ENCODE results near the gene IMPG1. TPM values are rescaled to one million over a fixed set of nuclear protein-coding genes. Genes with fewer than 3 reads are reported as not detected.

Gene IMPG1
- total RNA-seq, 1 experiment from 2014 or later = not detected

GRCh38 chr6:76035713-76036112 lies 36.7 kb downstream of the IMPG1 start:
- no peak for TF ChIP-seq CTCF (conservative IDR thresholded peaks at IDR 0.05)
- no peak overlapping the region for H3K4me3 Mint-ChIP-seq
- H3K9ac ChIP-seq (ENCODE audit: extremely low read depth, insufficient read length, low read length) = no peak overlapping the region
- H3K18ac ChIP-seq (ENCODE audit: insufficient read length, low read depth, low read length) = no peak overlapping the region
- peaks cover 1 to 5% of the 10 kb centered on the region in 2 experiments for H3K4me1 Mint-ChIP-seq
- no peak overlapping the region for H4K5ac ChIP-seq (ENCODE audit: insufficient read length, low read depth, low read length)
- H3K27ac Mint-ChIP-seq = no peak overlapping the region
- H2AK5ac ChIP-seq (ENCODE audit: insufficient read length, low read length) = no peak overlapping the region
- WGBS (ENCODE audit: extremely low coverage, insufficient read length, low lambda C conversion rate) = no CpG with 5 or more reads among the region's 1 CpG
- no peak overlapping the region for H3K56ac ChIP-seq (ENCODE audit: insufficient read length, low read depth, low read length)
- H4K91ac ChIP-seq (ENCODE audit: insufficient read length, low read depth, low read length) = no peak overlapping the region
- H2BK15ac ChIP-seq (ENCODE audit: low read depth, low read length) = no peak overlapping the region
- no peaks in the 10 kb centered on the region for H4K20me1 ChIP-seq (ENCODE audit: control insufficient read depth, insufficient read depth, insufficient read length)
- no peak overlapping the region for H3K4ac ChIP-seq (ENCODE audit: low read depth, low read length)
- no peak overlapping the region for H2BK12ac ChIP-seq (ENCODE audit: insufficient read length, low read depth, low read length)
- H3K79me2 ChIP-seq (ENCODE audit: insufficient read depth, low read length) = no peaks in the 10 kb centered on the region
- no peak overlapping the region for H2BK5ac ChIP-seq (ENCODE audit: insufficient read length, low read length)
- H3K27me3 ChIP-seq (ENCODE audit: insufficient read depth, low read length) = no peaks in the 10 kb centered on the region
- no peak overlapping the region for H3K27ac ChIP-seq (ENCODE audit: insufficient read length, low read depth, low read length)
- H3K4me2 ChIP-seq (ENCODE audit: insufficient read depth, insufficient read length, low read length) = no peak overlapping the region
- no peak overlapping the region for H3K14ac ChIP-seq (ENCODE audit: insufficient read depth, low read length)
- H3K9me3 Mint-ChIP-seq = peaks cover 0 to 2% of the 10 kb centered on the region in 2 experiments; a peak in 1 of 5 replicates
- no peaks in the 10 kb centered on the region for H3K27me3 Mint-ChIP-seq (ENCODE audit: low read depth)
- no peak overlapping the region for H2BK120ac ChIP-seq (ENCODE audit: low read depth, low read length, poor library complexity, severe bottlenecking)
- H2BK20ac ChIP-seq (ENCODE audit: low read depth, low read length, poor library complexity, severe bottlenecking) = no peak overlapping the region
- H3K23ac ChIP-seq (ENCODE audit: insufficient read length, low read depth, low read length) = no peak overlapping the region
- H3K23me2 ChIP-seq (ENCODE audit: insufficient read length, low read depth, low read length, poor library complexity, severe bottlenecking) = no peaks in the 10 kb centered on the region
- DNase-seq = no peak
- no peaks in the 10 kb centered on the region for H3K36me3 Mint-ChIP-seq (ENCODE audit: insufficient read depth in 1 of 3, low read depth in 3 of 3)
- no peak overlapping the region for H3T11ph ChIP-seq (ENCODE audit: low read length)
- no peaks in the 10 kb centered on the region for H3K9me3 ChIP-seq (ENCODE audit: control insufficient read depth, low read depth, low read length)
- no peaks in the 10 kb centered on the region for H3K79me1 ChIP-seq (ENCODE audit: insufficient read depth, low read depth, low read length, poor library complexity, severe bottlenecking)
- no peak overlapping the region for H2AFZ ChIP-seq (ENCODE audit: low read length)
- H3K4me1 ChIP-seq (ENCODE audit: insufficient read depth, low read length) = no peaks in the 10 kb centered on the region
- no peak overlapping the region for H4K8ac ChIP-seq (replicated peaks; ENCODE audit: insufficient read length, low read depth, low read length)
